AG04449 (cell line): Measurements from ENCODE around the gene TARS1.

Experiments
- CTCF ChIA-PET: fragments of 350-600 bp; formaldehyde crosslinking; extraction: SDS; loops from one replicate; lab custom pipeline; 2021; ENCODE audit warnings: antibody characterized with exemption; lab: Yijun Ruan, JAX
- POLR2A ChIA-PET: fragments of 400-600, 350-600 bp; formaldehyde crosslinking; extraction: SDS; loops from one replicate; lab custom pipeline; 2020; ENCODE audit warnings: antibody characterized with exemption, inconsistent platforms; lab: Yijun Ruan, JAX
- DNase-seq: peaks from one replicate; pipeline ENCODE4 v3.0.0-alpha.2; 2010; ENCODE audit warnings: low read depth, low spot score
- H3K4me3 ChIP-seq: 2 replicates; pipeline ENCODE4 v1.5.1; 2011; ENCODE audit warnings: low read depth, mild to moderate bottlenecking, control low read depth, low read length
- CTCF ChIP-seq: IDR thresholded peaks from one replicate; pipeline ENCODE4 v1.5.1; 2011; ENCODE audit warnings: mild to moderate bottlenecking, moderate library complexity, low read length, control low read depth, inconsistent platforms; ENCODE audit not compliant: insufficient read depth; ENCODE audit errors: missing control alignments

The TARS1 gene

DNA sequence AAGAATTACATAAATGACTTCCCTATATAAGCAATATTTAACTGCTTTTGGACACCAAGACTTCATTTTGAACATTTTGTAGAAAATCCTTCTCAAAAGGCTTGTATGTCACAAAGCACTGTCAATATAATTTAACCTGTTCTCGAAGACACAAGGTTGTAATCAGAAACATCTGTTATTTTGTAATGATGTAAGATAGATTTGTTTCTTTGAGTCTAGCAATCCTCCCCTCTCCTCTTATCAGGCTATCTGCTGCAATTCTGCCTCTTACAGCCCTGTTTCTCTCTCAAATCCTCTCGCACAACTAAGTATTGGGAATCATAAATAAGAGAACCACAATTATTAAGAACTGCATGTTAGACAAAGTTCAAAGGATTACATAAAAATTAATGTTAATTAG, 18.6 kb upstream of the TARS1 start:
- ChIA-PET CTCF (interaction anchor here (0.6 to 4.5 kb wide), 21 partner anchors 8 to 1002 kb away, joined by 3 to 34 read pairs (median 4); partner anchors contain the start of gene NPR3), POLR2A (no interaction called here)
- no peak for DNase-seq
- no peak overlapping the region for H3K4me3 ChIP-seq
- TF ChIP-seq CTCF, result no peak

DNA sequence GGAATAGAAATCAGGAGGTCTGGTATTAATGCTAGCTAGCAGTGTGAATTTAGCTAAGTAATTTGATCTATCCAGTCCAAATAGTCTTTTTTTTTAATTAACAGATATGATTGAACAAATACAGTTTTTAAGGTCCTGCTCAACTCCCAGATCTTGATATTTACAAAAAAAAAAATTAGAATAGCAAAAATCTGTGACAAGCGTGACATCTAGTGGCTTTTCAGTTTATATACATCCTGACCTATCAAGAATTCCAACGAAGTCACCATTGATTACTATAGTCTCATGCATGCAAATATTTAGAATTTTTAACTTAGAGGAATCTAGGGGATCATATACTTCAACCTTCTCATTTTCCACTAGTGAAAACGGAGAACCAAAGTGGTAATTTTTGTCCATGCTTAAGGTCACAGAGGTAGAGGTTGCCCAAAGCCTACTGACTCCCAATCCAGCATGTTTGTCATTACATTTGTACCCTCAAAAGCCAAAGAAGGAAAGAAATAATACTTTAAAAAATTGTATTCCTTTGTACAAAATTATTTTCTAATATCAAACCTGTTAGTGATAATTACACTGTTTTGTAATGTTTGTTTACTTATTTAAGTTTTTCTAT, 17.6 kb upstream of the TARS1 start:
- TF ChIP-seq CTCF, result no peak
- CTCF ChIA-PET, result interaction anchor here (0.6 to 4.5 kb wide), 26 partner anchors 8 to 934 kb away, joined by 3 to 34 read pairs (median 4); partner anchors contain the start of gene NPR3
- POLR2A ChIA-PET, result no interaction called here
- no peak overlapping the region for H3K4me3 ChIP-seq
- no peak for DNase-seq

DNA sequence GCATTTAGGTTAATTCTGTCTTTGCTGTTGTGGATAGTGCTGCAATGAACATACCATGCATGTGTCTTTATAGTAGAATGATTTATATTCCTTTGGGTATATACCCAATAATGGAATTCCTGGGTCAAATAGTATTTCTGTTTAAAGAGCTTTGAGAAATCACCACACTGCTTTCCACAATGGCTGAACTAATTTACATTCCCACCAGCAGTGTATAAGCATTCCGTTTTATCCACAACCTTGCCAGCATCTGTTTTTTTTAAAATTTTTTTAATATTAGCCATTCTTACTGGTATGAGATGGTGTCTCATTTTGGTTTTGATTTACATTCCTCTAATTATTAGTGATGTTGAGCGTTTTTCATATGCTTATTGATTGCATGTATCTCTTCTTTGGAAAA, 15.5 kb upstream of the TARS1 start:
- no peak for DNase-seq
- no peak for TF ChIP-seq CTCF
- ChIA-PET CTCF (interaction anchor here (1.0 to 4.5 kb wide), 6 partner anchors 125 to 936 kb away, joined by 3 to 34 read pairs (median 5); partner anchors contain the start of gene NPR3), POLR2A (no interaction called here)
- H3K4me3 ChIP-seq, result no peak overlapping the region

DNA sequence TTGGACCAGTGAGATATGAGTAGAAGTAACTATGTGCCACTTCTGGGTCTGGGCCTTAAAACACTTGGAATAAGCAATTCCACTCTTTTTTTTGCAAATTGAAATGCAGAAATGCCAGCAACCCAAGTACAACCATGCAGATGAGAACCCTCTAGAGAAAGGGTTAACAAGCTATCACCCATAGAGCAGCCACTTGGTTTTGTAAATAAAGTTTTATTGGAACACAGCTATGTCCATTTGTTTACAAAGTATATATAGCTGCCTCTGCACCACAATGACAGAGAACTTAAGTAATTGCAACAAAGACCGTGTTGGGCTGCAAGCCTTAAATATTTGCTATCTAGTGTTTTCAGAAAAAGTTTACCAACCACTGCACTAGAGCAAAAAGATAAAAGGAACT, 9.8 kb upstream of the TARS1 start:
- no peak overlapping the region for H3K4me3 ChIP-seq
- no peak for TF ChIP-seq CTCF
- ChIA-PET POLR2A (no interaction called here), CTCF (interaction anchor here (1.2 to 2.0 kb wide), 5 partner anchors 8 to 539 kb away, joined by 3 to 8 read pairs (median 5); partner anchors contain the start of gene TARS1)
- DNase-seq, result no peak

- no peak for DNase-seq
- ChIA-PET POLR2A (no interaction called here), CTCF (interaction anchor here (4.5 kb wide), 1 partner anchor 538 kb away, joined by 38 read pairs; no protein-coding TSS in a partner anchor)
- no peak for TF ChIP-seq CTCF
- H3K4me3 ChIP-seq, result no peak overlapping the region
Observed at GRCh38 chr5:33432656-33433055, 8.1 kb upstream of the TARS1 start.

GRCh38 chr5:33433303-33434240, 7.2 kb upstream of the TARS1 start:
- no peak overlapping the region for H3K4me3 ChIP-seq
- ChIA-PET CTCF (interaction anchor here (0.9 to 4.5 kb wide), 3 partner anchors 36 to 743 kb away, joined by 3 to 38 read pairs (median 3); no protein-coding TSS in a partner anchor), POLR2A (no interaction called here)
- DNase-seq, result no peak
- no peak for TF ChIP-seq CTCF
